ENCODE results near the gene PCYOX1L. TPM values are rescaled to one million over a fixed set of nuclear protein-coding genes. Genes with fewer than 3 reads are reported as not detected.

The PCYOX1L gene
- polyA plus RNA-seq, 3 donors = 9.8 to 31.8 (median 13.5) TPM

DNA sequence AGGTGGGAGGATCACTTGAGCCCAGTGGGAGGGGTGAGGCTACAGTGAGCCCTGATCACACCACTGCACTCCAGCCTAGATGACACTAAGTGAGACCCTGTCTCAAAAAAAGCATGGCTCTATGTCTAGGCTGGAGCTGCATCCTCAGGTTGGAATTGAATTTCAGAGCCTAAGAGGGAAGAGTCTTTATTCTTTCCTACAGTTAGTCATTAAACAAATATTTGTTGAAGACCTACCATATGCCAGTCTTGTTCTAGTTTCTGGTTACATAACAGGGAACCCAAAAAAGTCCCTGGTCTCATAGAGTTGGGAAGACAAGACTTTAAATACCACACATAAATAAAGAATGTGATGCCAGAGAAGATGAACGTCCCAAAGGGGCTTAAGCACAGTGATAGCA, 19.5 kb upstream of the PCYOX1L start:
- no peaks in the 10 kb centered on the region for H3K27me3 ChIP-seq (ENCODE audit: control insufficient read depth in 2 of 2, insufficient read depth in 2 of 2, low read length in 2 of 2)
- H3K4me2 ChIP-seq (replicated peaks; ENCODE audit: extremely low read depth, low read length, poor library complexity, severe bottlenecking) = no peak overlapping the region
- no peaks in the 10 kb centered on the region for H3K36me3 ChIP-seq (replicated peaks in 1 of 2; ENCODE audit: control insufficient read depth in 1 of 2, insufficient read depth in 2 of 2, low read length in 2 of 2)
- intact Hi-C loops (cut with micrococcal nuclease) = no loop called here
- no peaks in the 10 kb centered on the region for H3K9me3 ChIP-seq (replicated peaks in 1 of 2; ENCODE audit: control insufficient read depth in 1 of 2, insufficient read depth in 1 of 2, low read length in 2 of 2)
- H3K9me3 Mint-ChIP-seq = no peaks in the 10 kb centered on the region
- WGBS (ENCODE audit: insufficient coverage) = 100% methylated on average over 1 of the region's 1 CpG
- no peak for DNase-seq
- no peak overlapping the region for H2AFZ ChIP-seq (ENCODE audit: insufficient read depth, low read depth, low read length, poor library complexity, severe bottlenecking)
- H3K4me1 Mint-ChIP-seq = no peaks in the 10 kb centered on the region
- H3K4me3 Mint-ChIP-seq = no peak overlapping the region
- H3K79me2 ChIP-seq (ENCODE audit: insufficient read depth, low read length) = no peaks in the 10 kb centered on the region
- no peaks in the 10 kb centered on the region for H4K20me1 ChIP-seq (ENCODE audit: insufficient read depth, low read length)
- no peaks in the 10 kb centered on the region for H3K4me1 ChIP-seq (ENCODE audit: control insufficient read depth in 1 of 2, insufficient read depth in 2 of 2, low read length in 2 of 2)
- no peak overlapping the region for H3K27ac Mint-ChIP-seq
- TF ChIP-seq, protein P1, sequence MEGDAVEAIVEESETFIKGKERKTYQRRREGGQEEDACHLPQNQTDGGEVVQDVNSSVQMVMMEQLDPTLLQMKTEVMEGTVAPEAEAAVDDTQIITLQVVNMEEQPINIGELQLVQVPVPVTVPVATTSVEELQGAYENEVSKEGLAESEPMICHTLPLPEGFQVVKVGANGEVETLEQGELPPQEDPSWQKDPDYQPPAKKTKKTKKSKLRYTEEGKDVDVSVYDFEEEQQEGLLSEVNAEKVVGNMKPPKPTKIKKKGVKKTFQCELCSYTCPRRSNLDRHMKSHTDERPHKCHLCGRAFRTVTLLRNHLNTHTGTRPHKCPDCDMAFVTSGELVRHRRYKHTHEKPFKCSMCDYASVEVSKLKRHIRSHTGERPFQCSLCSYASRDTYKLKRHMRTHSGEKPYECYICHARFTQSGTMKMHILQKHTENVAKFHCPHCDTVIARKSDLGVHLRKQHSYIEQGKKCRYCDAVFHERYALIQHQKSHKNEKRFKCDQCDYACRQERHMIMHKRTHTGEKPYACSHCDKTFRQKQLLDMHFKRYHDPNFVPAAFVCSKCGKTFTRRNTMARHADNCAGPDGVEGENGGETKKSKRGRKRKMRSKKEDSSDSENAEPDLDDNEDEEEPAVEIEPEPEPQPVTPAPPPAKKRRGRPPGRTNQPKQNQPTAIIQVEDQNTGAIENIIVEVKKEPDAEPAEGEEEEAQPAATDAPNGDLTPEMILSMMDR (IDR thresholded peaks at IDR 0.05) = no peak
- no peak overlapping the region for H3K4me3 ChIP-seq (replicated peaks in 1 of 3; ENCODE audit: low read depth in 2 of 3, low read length in 3 of 3)
- H3K27ac ChIP-seq (ENCODE audit: low read depth in 1 of 2, low read length in 2 of 2) = no peak overlapping the region
- no peaks in the 10 kb centered on the region for H3K36me3 Mint-ChIP-seq
- H3K27me3 Mint-ChIP-seq (ENCODE audit: low read depth in 3 of 3) = peaks cover 0 to 3% (median 2%) of the 10 kb centered on the region in 3 donors
- H3K9ac ChIP-seq (ENCODE audit: insufficient read depth, low read length, poor library complexity, severe bottlenecking) = no peak overlapping the region

DNA sequence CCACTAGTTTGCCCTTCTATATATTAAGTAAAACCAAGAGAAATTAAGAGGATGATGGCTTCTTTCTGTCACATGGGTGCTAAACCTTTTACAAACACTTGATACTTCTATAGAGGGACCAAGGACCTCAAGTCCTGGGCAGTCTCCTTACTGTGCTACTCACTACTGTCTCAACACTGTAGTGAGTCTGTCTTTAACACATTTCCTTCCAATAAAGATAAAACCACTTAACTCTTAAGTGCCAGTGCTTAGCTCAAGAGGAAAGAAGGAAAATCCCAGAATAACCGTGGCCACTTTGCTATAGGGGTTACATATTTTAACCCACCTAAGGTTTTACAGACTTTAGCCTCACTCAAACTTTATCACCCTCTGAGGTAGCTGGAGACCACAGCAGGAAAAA, 16.9 kb upstream of the PCYOX1L start:
- Mint-ChIP-seq H3K9me3 (peaks cover 0 to 3% (median 0%) of the 10 kb centered on the region in 7 donors), H3K36me3 (no peaks in the 10 kb centered on the region), H3K4me1 (peaks cover 18% of the 10 kb centered on the region), H3K4me3 (no peak overlapping the region), H3K27me3 (ENCODE audit: low read depth in 3 of 3) (peaks cover 0 to 3% (median 2%) of the 10 kb centered on the region in 3 donors), H3K27ac (no peak overlapping the region)
- H3K79me2 ChIP-seq (ENCODE audit: insufficient read depth, low read length) = peaks cover 7% of the 10 kb centered on the region
- no peaks in the 10 kb centered on the region for H4K20me1 ChIP-seq (ENCODE audit: insufficient read depth, low read length)
- no peak overlapping the region for H2AFZ ChIP-seq (ENCODE audit: insufficient read depth, low read depth, low read length, poor library complexity, severe bottlenecking)
- no peaks in the 10 kb centered on the region for H3K36me3 ChIP-seq (replicated peaks in 1 of 2; ENCODE audit: control insufficient read depth in 1 of 2, insufficient read depth in 2 of 2, low read length in 2 of 2)
- intact Hi-C loops (cut with micrococcal nuclease) = no loop called here
- DNase-seq = no peak
- H3K4me3 ChIP-seq (replicated peaks in 1 of 3; ENCODE audit: low read depth in 2 of 3, low read length in 3 of 3) = no peak overlapping the region
- no peaks in the 10 kb centered on the region for H3K27me3 ChIP-seq (ENCODE audit: control insufficient read depth in 2 of 2, insufficient read depth in 2 of 2, low read length in 2 of 2)
- TF ChIP-seq, protein P1 (IDR thresholded peaks at IDR 0.05) = no peak
- no peak overlapping the region for H3K27ac ChIP-seq (ENCODE audit: low read depth in 1 of 2, low read length in 2 of 2)
- no peak overlapping the region for H3K9ac ChIP-seq (ENCODE audit: insufficient read depth, low read length, poor library complexity, severe bottlenecking)
- H3K4me1 ChIP-seq (ENCODE audit: control insufficient read depth in 1 of 2, insufficient read depth in 2 of 2, low read length in 2 of 2) = peaks cover 17 to 21% of the 10 kb centered on the region in 2 donors
- WGBS (ENCODE audit: insufficient coverage) = no CpG with 5 or more reads among the region's 1 CpG
- H3K9me3 ChIP-seq (replicated peaks in 1 of 2; ENCODE audit: control insufficient read depth in 1 of 2, insufficient read depth in 1 of 2, low read length in 2 of 2) = no peaks in the 10 kb centered on the region
- no peak overlapping the region for H3K4me2 ChIP-seq (replicated peaks; ENCODE audit: extremely low read depth, low read length, poor library complexity, severe bottlenecking)

Data from CD14-positive monocyte (primary cell).